Activated T-cell treated with anti-CD3 and anti-CD28 coated beads for 4 hours (primary cell): ENCODE results near the gene CARMIL1.

Source experiments
- DNase-seq: peaks from one replicate; pipeline ENCODE4 v3.0.0-alpha.2; 2020

Gene CARMIL1

GRCh38 chr6:25536781-25537180 is 257.6 kb downstream of the CARMIL1 start:
- no peak for DNase-seq

GRCh38 chr6:25537349-25538018 is 258.3 kb downstream of the CARMIL1 start:
- DNase-seq, result no peak

GRCh38 chr6:25541228-25541627 is 262.1 kb downstream of the CARMIL1 start:
- DNase-seq, result no peak

GRCh38 chr6:25542984-25543910 is 264.1 kb downstream of the CARMIL1 start:
- DNase-seq, result no peak

GRCh38 chr6:25544833-25545232 is 265.7 kb downstream of the CARMIL1 start:
- no peak for DNase-seq

GRCh38 chr6:25547797-25548196 is 268.6 kb downstream of the CARMIL1 start:
- no peak for DNase-seq

GRCh38 chr6:25548451-25548850 is 269.3 kb downstream of the CARMIL1 start:
- no peak for DNase-seq

GRCh38 chr6:25550631-25551030 is 271.5 kb downstream of the CARMIL1 start:
- no peak for DNase-seq

GRCh38 chr6:25553502-25553901 is 274.3 kb downstream of the CARMIL1 start:
- DNase-seq, result no peak

GRCh38 chr6:25555188-25555587 is 276.0 kb downstream of the CARMIL1 start:
- no peak for DNase-seq

GRCh38 chr6:25556516-25556915 is 277.3 kb downstream of the CARMIL1 start:
- DNase-seq, result peak; percentile 75

- no peak for DNase-seq
Measured at GRCh38 chr6:25558155-25558817, 279.1 kb downstream of the CARMIL1 start.

- DNase-seq, result no peak
Measured at GRCh38 chr6:25560865-25561264, 281.7 kb downstream of the CARMIL1 start.

GRCh38 chr6:25564943-25565342 is 285.8 kb downstream of the CARMIL1 start:
- DNase-seq, result no peak

GRCh38 chr6:25570578-25570977 is 291.4 kb downstream of the CARMIL1 start:
- no peak for DNase-seq

GRCh38 chr6:25576919-25577318 is 297.7 kb downstream of the CARMIL1 start:
- no peak for DNase-seq

- DNase-seq, result no peak
Measured at GRCh38 chr6:25578538-25578937, 299.4 kb downstream of the CARMIL1 start.

- DNase-seq, result no peak
Measured at GRCh38 chr6:25579391-25579883, 300.3 kb downstream of the CARMIL1 start.

- DNase-seq, result no peak
Measured at GRCh38 chr6:25579902-25580495, 300.8 kb downstream of the CARMIL1 start.

- no peak for DNase-seq
Measured at GRCh38 chr6:25582101-25582500, 302.9 kb downstream of the CARMIL1 start.

- DNase-seq, result no peak
Measured at GRCh38 chr6:25583099-25583498, 303.9 kb downstream of the CARMIL1 start.

- no peak for DNase-seq
Measured at GRCh38 chr6:25583906-25584305, 304.7 kb downstream of the CARMIL1 start.

- no peak for DNase-seq
Measured at GRCh38 chr6:25585225-25585624, 306.1 kb downstream of the CARMIL1 start.
